Memory B cell (primary cell): ENCODE results near the gene NINJ1.

Experiments
- ATAC-seq: fragments of 150-1000 bp; cut with Tn5 transposase; 2 replicates; pipeline ENCODE4 v1.10.0; 2021; ENCODE audit warnings: low read depth, mild to moderate bottlenecking, moderate library complexity
- DNase-seq, 2 donors: peaks; one replicate each; pipeline ENCODE4 v3.0.0; 2022; ENCODE audit warnings: low spot score in 2 of 2
- H3K27ac Mint-ChIP-seq: one replicate; pipeline ENCODE4 v1.8.0; 2022; ENCODE audit warnings: mild to moderate bottlenecking, moderate library complexity, mixed read lengths
- H3K27me3 Mint-ChIP-seq: one replicate; pipeline ENCODE4 v1.8.0; 2022; ENCODE audit warnings: mixed read lengths
- H3K36me3 Mint-ChIP-seq: one replicate; pipeline ENCODE4 v1.8.0; 2022; ENCODE audit warnings: mild to moderate bottlenecking, mixed read lengths
- H3K4me1 Mint-ChIP-seq: one replicate; pipeline ENCODE4 v1.8.0; 2022; ENCODE audit warnings: mixed read lengths
- H3K4me3 Mint-ChIP-seq: one replicate; pipeline ENCODE4 v1.8.0; 2022; ENCODE audit warnings: mild to moderate bottlenecking, moderate library complexity, mixed read lengths
- H3K9me3 Mint-ChIP-seq: one replicate; pipeline ENCODE4 v1.8.0; 2022; ENCODE audit warnings: mixed read lengths

The NINJ1 gene

DNA sequence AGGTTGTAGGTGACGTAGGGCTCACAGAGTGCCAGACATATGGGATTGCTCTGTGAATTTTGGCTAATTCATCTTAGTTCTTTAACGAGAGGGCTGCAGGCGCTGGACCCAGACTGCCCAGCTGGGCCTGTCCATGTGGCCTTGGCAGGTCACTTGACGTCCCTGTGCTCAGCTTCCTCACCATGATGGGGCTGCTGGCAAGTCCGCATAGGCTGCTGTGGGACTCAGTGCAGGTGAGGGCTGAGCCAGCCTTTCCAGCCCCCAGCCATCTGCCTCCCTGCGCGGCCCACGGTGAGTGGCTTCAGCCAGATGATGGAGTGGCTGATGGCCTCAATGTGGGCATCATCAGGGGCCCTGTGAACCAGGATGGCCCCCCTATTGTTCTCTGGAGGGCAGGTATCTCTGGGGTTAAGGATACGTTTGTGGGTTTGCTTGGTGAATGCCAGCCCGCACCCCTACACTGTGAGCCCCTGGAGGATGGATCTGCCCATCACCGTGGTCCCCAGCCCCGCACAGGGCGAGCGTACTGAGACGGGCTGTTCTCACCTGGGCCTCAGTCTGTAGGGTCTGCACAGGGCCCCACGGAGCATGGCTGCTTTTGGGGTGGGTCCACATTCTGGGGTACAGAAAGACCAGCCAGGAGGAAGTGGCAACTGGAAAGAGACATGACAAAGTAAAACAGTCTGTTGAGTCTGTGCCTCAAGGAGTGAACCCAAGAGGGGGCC, 34.3 kb downstream of the NINJ1 start:
- no peak overlapping the region for H3K4me3 Mint-ChIP-seq
- no peak for DNase-seq
- ATAC-seq, result no peak
- peaks cover 11% of the 10 kb centered on the region for H3K36me3 Mint-ChIP-seq
- no peak overlapping the region for H3K27ac Mint-ChIP-seq
- no peaks in the 10 kb centered on the region for H3K27me3 Mint-ChIP-seq
- no peaks in the 10 kb centered on the region for H3K9me3 Mint-ChIP-seq
- H3K4me1 Mint-ChIP-seq, result peaks cover 19% of the 10 kb centered on the region

DNA sequence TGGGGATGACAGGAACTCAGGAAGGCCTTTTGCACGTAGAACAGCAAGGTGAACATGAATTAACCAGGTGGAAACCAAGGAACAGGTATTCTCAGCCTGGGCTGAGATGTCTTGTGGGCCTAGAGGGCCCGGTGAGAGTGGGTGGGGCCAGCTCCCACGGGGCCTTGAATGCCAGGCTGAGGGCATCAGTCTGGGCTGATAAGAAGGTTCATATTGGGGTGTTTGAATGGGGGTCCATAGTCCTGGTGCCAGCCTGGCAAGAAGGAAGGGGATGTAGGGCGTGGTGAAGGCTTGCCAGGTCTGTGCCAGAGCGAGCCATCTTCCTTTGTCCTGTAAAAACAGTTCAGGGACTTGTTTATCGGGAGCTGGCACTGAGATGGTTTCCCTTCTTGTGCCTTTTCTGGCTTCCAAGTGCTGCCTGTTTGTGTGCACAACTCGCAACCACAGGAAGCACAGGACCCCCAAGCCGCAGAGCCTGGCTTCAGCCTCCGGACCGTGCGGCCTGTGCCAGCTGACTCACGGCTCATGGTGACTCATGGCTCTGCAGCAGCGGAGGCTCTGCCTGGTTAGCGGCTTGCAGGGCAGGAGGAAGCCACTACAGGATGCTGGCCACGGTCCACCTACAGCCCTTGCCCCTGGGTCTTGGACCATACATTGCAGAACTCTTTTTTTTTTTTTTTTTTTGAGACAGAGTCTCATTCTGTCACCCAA, 35.7 kb downstream of the NINJ1 start:
- Mint-ChIP-seq H3K27me3 (no peaks in the 10 kb centered on the region), H3K4me3 (peak overlapping the region; percentile 35), H3K27ac (peak overlapping the region; percentile 74), H3K36me3 (peaks cover 3% of the 10 kb centered on the region), H3K4me1 (peaks cover 31% of the 10 kb centered on the region), H3K9me3 (no peaks in the 10 kb centered on the region)
- ATAC-seq (no peak), DNase-seq (no peak)

DNA sequence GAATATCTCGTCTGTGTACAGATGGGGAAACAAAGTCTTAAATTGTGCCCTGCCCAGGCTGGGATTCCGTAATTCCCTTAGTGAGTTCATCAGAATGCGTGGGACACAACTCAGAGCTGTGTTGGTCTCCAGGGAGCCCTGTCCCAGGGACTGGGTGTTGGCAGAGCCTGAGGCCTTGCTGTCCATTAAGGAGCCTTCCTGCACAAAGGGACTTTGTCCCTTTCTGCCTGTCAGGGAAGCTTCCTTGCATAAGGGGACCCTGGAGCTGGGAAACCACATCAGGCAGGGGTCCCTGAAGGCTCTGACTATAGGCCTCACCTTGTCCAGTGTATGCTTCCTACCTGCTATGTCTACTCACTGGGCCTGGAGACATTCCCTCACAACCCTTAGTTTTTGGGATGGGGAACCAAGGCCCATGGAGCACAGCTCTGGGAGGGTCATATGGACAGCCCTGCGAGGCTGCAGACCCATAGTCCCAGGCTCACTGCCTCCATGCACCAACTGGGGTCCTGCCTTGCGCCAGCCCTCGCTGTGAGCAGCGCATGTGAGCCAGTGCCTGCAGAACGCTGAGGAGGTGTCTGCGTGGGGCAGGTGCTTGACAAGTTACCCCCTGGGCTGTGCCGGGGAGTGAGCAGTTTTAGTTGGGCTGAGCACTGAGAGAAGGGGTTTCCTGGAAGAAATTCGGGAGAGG, 36.4 kb downstream of the NINJ1 start:
- Mint-ChIP-seq H3K36me3 (peaks cover 2% of the 10 kb centered on the region), H3K4me3 (peak overlapping the region; percentile 80), H3K27me3 (no peaks in the 10 kb centered on the region), H3K4me1 (peaks cover 35% of the 10 kb centered on the region), H3K27ac (peak overlapping the region; percentile 74), H3K9me3 (no peaks in the 10 kb centered on the region)
- ATAC-seq, result no peak
- no peak for DNase-seq

DNA sequence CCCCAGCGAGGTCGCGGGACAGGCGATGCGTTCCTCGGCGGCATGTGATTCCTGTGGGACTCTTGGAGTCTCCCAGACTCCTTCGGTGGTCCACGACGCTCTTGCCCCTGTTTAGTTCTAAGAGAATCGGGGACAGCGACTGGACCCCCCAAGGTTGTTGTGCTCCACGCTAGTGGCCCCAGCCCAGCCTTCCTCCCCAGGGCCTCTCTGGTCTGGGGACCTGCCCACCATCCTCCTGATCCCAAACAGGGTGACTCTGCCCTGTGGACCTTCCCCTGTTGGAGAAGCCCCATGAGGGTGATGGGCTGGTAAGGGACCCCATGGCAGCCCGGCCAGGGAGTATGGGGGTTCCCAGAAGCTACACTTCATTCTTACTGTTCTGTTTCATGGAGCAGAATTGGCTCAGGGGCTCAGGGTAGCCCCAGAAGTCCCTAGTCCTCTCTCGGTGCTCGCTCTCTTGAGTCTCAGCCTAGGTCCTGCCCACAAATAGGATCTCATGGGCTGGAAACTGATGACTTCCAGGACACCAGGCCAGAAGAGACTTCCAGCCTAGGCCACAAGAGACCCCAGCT, 37.2 kb downstream of the NINJ1 start:
- H3K9me3 Mint-ChIP-seq, result no peaks in the 10 kb centered on the region
- ATAC-seq, result no peak
- H3K4me3 Mint-ChIP-seq, result peak overlapping the region; percentile 80
- H3K27me3 Mint-ChIP-seq, result no peaks in the 10 kb centered on the region
- peaks cover 2% of the 10 kb centered on the region for H3K36me3 Mint-ChIP-seq
- no peak for DNase-seq
- peak overlapping the region; percentile 35 for H3K27ac Mint-ChIP-seq
- H3K4me1 Mint-ChIP-seq, result peaks cover 43% of the 10 kb centered on the region

DNA sequence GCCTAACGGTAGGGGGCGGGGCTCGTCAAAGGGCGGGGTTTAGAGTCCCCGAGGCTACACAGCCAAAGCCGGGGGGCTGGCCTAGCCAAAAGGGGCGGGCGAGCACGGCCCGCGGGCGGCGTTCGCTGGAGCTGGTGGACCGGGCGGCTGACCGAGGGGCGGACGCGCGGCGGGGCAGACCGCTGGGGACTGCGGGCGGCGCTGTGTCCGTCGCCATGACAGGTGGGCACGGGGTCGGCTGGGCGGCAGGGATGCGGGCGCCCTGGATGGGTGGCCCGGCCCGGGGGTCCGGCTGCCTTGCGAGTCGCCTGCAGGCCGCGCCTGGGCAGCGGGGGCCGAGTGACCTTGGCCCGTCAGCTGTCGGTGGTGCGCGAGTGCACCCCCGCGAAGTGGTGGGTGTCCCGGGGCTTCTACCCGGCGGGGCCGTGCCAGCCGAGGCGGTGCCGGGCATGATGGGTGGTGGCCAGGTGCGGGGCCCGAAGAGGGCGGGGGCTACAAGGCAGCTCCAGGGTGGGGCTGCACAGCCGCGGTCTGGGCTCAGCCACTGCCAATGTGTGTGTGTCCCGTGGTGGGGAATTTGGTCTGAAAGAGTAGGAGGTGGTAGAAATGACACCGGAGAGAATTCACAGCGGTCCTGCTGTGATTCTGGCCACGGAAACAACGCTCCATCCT, 37.8 kb downstream of the NINJ1 start, which contains the start of gene CARD19:
Gene CARD19 (plus strand): TSS at position 87 of the 672 bp plus-strand sequence. CDS start 129 bp downstream, at position 216.
- H3K4me3 Mint-ChIP-seq, result peak within 1 kb of the TSS; percentile 93
- no peak for DNase-seq
- H3K9me3 Mint-ChIP-seq, result no peaks in the 10 kb centered on the region
- peak; percentile 18 for ATAC-seq
- peaks cover 2% of the 10 kb centered on the region for H3K36me3 Mint-ChIP-seq
- no peaks in the 10 kb centered on the region for H3K27me3 Mint-ChIP-seq
- peak within 1 kb of the TSS; percentile 98 for H3K27ac Mint-ChIP-seq
- peaks cover 48% of the 10 kb centered on the region for H3K4me1 Mint-ChIP-seq

DNA sequence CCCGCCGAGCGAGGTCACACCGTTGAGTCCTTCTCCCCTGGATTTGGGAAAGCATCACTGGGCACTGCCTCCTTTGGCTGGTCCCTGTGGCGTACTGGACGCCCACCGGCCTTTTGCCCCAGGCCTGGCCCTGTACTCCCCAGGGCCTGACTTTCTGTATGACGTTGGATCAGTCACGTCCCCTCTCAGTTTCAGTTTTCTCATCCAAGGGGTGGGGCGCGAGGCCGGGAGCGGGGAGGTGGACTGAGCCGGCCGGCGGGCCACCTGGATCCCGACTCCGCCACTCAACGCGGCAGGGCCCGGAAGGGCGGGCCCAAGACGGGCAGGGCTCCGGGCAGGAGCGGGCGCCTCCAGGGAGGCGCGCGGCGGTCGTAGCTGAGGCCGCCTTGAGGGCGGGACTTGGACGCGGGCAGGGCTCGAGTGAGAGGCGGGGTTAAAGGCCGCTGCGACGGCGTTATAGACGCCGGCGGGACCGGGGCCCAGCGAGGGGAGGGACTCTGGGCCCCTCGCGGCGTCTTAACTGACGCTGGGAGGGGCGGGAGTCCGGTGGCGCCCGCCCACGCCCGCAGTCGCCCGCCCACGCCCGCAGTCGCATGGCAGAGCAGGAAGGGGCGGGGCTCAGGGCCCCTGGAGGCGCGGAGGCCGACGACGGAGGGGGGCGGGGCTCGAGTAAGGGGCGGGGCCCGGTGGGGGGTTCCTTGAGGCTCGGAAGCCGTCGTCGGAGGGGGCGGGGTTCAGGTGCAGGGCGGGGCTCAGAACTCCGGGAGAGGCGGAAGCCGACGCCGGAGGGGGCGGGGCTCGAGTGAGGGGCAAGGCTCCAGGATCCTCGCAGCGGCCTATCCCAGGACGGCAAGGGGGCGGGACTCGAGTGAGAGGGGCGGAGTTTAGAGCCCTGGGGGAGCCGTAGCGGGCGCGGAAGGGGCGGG, 38.6 kb downstream of the NINJ1 start:
- peak; percentile 70 for ATAC-seq
- peak; percentile 99 to 100 for DNase-seq
- Mint-ChIP-seq H3K27me3 (no peaks in the 10 kb centered on the region), H3K4me3 (peak overlapping the region; percentile 93), H3K36me3 (peaks cover 1% of the 10 kb centered on the region), H3K4me1 (peaks cover 50% of the 10 kb centered on the region), H3K27ac (peak overlapping the region; percentile 98), H3K9me3 (no peaks in the 10 kb centered on the region)

DNA sequence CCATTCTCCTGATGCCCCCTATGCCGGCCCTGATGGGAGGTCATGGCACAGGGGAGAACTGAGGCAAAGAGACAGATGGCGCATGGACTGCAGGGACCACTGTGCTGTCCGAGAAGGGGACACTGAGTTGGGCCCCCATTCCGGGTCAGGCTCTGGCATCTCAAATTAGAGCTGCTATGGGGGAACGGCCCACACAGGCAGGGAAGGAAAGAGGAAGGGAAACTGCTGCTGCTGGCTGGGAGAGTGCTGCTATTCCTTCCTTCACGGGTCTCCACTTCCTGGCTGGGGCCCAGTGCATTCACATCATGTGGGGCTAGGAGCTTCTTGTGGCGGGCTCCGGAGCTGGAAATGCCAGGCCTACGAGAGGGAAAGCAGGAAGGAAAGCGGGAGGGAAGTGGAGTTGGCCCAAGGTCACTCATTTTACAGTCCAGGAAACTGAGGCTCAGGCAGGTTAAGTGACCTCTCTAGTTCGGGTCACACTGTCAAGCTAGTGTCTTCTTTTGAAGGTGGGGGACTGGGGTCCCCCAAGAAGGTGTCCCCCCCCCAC, 39.3 kb downstream of the NINJ1 start:
- peak; percentile 57 to 63 for DNase-seq

DNA sequence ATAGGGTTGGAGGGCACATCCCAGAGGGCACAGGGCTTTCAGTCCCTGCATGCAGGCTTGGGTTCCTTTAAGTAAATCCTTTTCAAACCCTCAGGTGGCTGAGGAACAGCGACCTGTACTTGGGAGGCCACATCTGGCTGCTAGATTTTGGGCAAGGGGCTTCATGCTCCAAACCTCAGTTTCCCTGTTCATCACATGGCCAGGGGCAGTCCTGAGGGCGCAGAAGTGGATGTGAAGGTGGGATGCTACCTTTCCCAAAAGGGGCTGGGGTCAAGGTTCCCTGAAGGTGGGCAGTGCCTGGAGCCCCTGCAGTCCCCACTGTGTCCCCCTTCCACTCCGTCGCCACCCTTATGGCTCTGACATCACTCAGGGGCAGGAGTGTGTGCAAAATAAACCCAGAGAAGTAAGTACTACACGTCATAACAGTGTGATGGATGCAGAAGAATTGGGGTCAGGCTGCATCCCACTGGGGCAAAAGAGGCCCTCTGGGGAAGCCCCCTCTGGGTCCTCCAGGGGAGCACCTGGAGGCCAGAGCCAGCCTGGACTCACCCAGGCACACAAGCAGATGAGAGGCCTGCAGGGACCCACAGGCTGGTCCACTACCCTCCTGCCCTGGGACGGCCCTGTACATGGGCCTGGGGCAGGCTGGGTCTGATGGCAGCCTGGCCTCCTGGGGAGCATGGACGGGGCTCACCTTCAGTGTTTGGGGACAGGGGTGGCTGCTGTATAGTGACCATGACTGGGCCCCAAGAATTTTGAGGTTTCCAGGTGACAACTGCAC, 40.0 kb downstream of the NINJ1 start:
- H3K27me3 Mint-ChIP-seq, result no peaks in the 10 kb centered on the region
- peak overlapping the region; percentile 93 for H3K4me3 Mint-ChIP-seq
- H3K4me1 Mint-ChIP-seq, result peaks cover 57% of the 10 kb centered on the region
- peak overlapping the region; percentile 98 for H3K27ac Mint-ChIP-seq
- DNase-seq, result peak in 1 of 2 donors; percentile 32
- peaks cover 5% of the 10 kb centered on the region for H3K36me3 Mint-ChIP-seq
- ATAC-seq, result no peak
- no peaks in the 10 kb centered on the region for H3K9me3 Mint-ChIP-seq

More for the DNA sequence above, 39.3 kb downstream of the NINJ1 start:
- H3K4me1 Mint-ChIP-seq, result peaks cover 54% of the 10 kb centered on the region
- H3K27me3 Mint-ChIP-seq, result no peaks in the 10 kb centered on the region
- H3K36me3 Mint-ChIP-seq, result peaks cover 4% of the 10 kb centered on the region
- peak; percentile 31 for ATAC-seq
- no peaks in the 10 kb centered on the region for H3K9me3 Mint-ChIP-seq
- peak overlapping the region; percentile 93 for H3K4me3 Mint-ChIP-seq
- peak overlapping the region; percentile 98 for H3K27ac Mint-ChIP-seq

DNA sequence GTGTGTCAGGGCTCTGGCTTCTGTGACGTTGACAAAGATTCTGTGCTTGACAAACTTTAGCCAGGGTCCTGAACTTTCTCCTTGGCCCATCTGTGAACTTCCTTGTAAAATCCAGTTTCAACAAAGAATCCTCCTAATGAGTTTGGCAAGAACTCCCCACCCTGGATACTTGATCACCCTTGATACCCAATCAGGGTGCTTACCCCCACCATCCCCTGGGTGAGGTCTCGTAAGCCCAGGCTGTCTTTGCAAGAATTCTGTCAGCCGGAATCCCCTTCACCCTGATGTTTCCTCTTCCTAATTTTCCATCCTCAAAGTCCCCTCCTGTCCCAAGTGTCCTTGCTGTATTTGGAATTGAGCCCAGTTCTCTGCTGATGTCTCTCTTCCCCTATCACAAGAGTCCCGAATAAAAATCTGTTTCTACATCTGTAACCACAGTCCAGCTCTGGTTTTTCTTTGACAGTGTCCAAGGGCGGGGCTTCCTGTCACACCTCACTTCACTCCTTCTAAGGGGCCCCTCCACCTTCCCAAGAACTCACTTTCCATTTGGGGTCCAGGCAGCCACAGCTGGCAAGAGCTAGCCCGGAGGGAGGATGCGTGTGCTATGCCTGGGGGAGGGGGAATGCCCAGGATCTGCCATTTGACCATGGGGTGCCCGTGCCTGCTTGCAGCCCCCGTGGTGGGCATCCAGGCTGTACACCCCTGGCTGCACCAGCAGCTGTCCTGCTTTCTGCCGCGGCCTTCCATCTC, 40.7 kb downstream of the NINJ1 start:
- DNase-seq (no peak), ATAC-seq (no peak)
- Mint-ChIP-seq H3K4me3 (peak overlapping the region; percentile 60), H3K9me3 (no peaks in the 10 kb centered on the region), H3K4me1 (peaks cover 58% of the 10 kb centered on the region), H3K27ac (peak overlapping the region; percentile 98), H3K36me3 (peaks cover 5% of the 10 kb centered on the region), H3K27me3 (no peaks in the 10 kb centered on the region)

DNA sequence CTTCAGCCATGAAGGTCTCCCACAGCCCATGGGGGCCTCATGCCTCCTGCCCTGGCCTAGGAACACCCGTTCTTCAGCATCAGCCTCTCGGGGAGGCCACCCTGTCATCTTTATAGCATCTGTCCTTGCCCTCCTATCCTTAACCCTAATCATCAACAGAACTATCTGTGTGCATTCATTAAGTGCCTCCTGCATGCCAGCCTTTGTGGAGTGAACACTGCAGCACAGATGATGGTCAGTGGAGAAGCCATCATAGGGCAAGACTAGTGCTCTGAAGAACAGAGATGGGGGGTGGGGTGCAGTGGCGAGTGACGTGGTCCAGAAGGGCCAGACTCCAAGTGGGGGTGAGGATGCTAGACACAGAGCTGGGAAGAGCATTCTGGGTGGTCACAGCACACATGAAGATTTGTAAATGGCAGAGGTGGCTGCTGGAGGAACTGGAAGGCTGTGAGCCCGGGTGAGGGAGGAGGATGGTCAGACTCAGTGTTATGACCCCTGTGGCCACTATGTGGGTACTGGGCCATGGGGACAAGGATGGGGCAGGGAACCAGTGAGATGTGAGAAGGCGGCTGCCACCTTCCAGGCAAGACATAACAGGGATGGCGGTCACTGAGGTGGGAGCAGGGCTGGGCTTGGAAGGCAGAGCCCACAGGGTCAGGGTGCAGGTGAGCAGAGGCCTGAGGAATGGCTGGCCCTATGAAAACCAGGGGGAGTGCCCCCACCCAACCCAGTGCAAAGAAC, 41.6 kb downstream of the NINJ1 start:
- peaks cover 52% of the 10 kb centered on the region for H3K4me1 Mint-ChIP-seq
- ATAC-seq, result no peak
- no peaks in the 10 kb centered on the region for H3K9me3 Mint-ChIP-seq
- H3K27me3 Mint-ChIP-seq, result no peaks in the 10 kb centered on the region
- peak overlapping the region; percentile 45 for H3K4me3 Mint-ChIP-seq
- H3K36me3 Mint-ChIP-seq, result peaks cover 6% of the 10 kb centered on the region
- peak overlapping the region; percentile 98 for H3K27ac Mint-ChIP-seq
- no peak for DNase-seq
